GM12892 (cell line): Measurements from ENCODE around the gene LMF1.

ENCODE experiments used
- DNase-seq: peaks from one replicate; pipeline ENCODE4 v3.0.0; 2011; ENCODE audit not compliant: insufficient read length
- FAIRE-seq: peaks from 2 replicates; lab custom pipeline; 2011; peaks lifted over from hg19 to GRCh38; lab: Jason Lieb, UNC
- POLR2A ChIP-seq: IDR thresholded peaks from 2 replicates; pipeline ENCODE4 v1.6.1; 2011; ENCODE audit warnings: low read depth, low read length, control low read depth
- POLR2AphosphoS5 ChIP-seq: IDR thresholded peaks from 2 replicates; pipeline ENCODE4 v1.6.1; 2011; ENCODE audit warnings: low read depth, low read length, control low read depth
- TAF1 ChIP-seq: IDR thresholded peaks from 2 replicates; pipeline ENCODE4 v1.6.1; 2011; ENCODE audit warnings: low read depth, mild to moderate bottlenecking, control low read depth, low read length, borderline replicate concordance

LMF1 gene

DNA sequence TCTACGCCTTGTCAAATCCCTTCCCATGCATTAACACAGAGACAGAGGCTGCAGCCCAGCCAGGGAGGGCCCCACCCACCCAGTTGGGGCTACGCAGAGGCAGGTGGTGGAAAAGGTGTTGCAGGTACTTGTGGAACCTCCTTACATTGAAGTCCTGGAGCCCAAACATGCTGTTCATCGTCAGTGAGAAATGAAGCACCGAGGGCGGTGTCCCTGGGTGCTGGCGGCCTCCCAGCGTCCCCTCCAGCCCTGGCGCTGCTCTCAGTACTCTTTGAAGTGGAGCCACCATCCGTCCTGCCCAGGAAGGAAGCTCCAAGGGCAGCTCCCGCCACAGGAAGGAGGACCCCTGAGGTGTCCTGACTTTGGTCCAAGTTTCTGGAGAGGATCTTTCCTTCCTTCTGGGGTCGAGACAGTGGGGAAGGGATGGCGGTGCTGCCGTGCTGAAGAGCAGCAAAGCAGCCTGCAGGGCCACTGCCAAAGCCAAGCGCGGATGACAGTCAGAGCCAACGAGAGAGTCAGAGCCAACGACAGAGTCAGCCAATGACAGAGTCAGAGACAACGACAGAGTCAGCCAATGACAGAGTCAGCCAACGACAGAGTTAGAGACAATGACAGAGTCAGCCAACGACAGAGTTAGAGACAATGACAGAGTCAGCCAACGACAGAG lies 23.4 kb downstream of the LMF1 start:
- TF ChIP-seq TAF1 (no peak), POLR2A (no peak)
- FAIRE-seq, result no peak
- no peak for DNase-seq

DNA sequence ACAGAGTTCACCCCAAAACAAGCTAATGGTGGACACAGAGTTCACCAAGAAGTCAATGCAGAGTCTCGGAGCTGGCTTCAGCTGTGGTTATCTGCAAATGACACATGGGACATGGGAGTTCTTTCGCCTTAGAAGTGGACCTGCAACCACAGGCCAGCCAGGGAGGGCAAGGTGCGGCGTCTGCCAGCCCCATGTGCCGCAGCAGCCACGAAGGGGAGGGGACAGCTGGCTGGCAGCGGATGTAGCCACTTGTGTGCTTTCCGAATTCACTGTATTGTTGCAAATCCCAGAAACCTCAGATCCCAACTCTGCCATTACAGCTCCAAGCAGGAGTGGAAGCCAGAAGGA lies 24.8 kb downstream of the LMF1 start:
- no peak for DNase-seq
- no peak for TF ChIP-seq POLR2AphosphoS5
- TF ChIP-seq POLR2A, result no peak
- no peak for TF ChIP-seq TAF1
- FAIRE-seq, result no peak

- no peak for DNase-seq
- FAIRE-seq, result no peak
Observed at GRCh38 chr16:945271-946047, 25.3 kb downstream of the LMF1 start.

GRCh38 chr16:943971-944370 lies 26.8 kb downstream of the LMF1 start:
- FAIRE-seq, result no peak
- TF ChIP-seq TAF1 (no peak), POLR2A (no peak), POLR2AphosphoS5 (no peak)
- no peak for DNase-seq

More at GRCh38 chr16:945271-946047, 25.3 kb downstream of the LMF1 start:
- TF ChIP-seq POLR2AphosphoS5 (no peak), TAF1 (no peak), POLR2A (no peak)

DNA sequence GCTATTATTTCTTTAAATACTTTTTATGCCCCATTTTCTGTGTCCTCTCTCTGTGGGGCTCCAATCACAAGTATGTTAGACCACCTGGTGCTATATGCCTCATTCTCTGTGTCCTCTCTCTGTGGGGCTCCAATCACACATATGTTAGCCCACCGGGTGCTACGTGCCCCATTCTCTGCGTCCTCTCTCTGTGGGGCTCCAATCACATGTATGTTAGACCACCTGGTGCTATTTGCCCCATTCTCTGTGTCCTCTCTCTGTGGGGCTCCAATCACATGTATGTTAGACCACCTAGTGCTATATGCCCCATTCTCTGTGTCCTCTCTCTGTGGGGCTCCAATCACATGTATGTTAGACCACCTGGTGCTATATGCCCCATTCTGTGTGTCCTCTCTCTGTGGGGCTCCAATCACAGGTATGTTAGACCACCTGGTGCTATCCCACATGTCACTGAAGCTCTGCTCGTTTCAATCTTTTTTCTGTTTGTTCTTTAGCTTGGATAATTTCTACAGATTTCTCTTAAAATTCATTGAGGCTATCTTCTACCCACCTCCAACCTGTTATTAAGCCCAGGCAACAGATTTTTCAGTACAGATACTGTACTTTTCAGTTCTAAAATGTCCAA lies 28.2 kb downstream of the LMF1 start:
- no peak for DNase-seq
- TF ChIP-seq TAF1, result no peak
- no peak for TF ChIP-seq POLR2AphosphoS5
- TF ChIP-seq POLR2A, result no peak
- no peak for FAIRE-seq

DNA sequence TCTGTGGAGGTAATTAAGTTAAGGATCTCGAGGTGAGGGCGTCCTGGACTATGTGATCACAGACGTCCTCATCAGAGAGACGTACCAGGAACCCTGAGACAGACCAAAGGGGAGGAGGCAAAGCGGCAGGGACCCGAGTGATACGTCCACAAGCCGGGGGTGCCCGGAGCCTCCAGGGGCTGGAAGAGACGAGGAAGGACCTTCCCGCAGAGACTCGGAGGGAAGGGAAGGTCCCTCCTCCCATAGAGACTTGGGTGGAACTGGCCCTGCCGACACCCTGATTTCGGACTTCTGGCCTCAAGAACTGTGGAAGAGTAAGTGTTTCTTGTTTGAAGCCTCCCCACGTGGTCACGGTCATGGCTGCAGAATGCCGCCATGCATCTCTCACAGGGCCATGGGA lies 30.8 kb downstream of the LMF1 start:
- FAIRE-seq (no peak), DNase-seq (no peak)
- TF ChIP-seq TAF1 (no peak), POLR2AphosphoS5 (no peak), POLR2A (no peak)

- DNase-seq, result no peak
- no peak for FAIRE-seq
- TF ChIP-seq TAF1 (no peak), POLR2A (no peak), POLR2AphosphoS5 (no peak)
Observed at GRCh38 chr16:939311-939710, 31.5 kb downstream of the LMF1 start.

GRCh38 chr16:938752-939151 lies 32.0 kb downstream of the LMF1 start:
- DNase-seq, result no peak
- TF ChIP-seq POLR2AphosphoS5 (no peak), TAF1 (no peak), POLR2A (no peak)
- no peak for FAIRE-seq

DNA sequence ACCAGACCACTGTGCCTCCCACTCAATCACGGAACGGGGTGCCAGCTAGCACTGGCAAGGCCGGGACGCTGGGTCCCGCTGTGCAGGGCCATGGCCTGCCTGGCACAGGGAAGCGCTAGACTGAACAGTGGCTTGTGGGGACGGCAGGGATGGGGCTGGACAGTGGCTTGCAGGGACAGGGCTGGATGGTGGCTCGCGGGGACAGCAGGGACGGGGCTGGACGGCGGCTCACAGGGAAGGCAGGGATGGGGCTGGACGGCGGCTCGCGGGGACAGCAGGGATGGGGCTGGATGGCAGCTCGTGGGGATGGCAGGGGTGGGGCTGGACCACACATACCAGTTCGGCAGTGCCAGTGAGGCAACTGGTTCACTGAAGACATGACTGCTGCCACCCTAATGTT lies 32.6 kb downstream of the LMF1 start:
- no peak for DNase-seq
- FAIRE-seq, result no peak
- TF ChIP-seq TAF1 (no peak), POLR2A (no peak), POLR2AphosphoS5 (no peak)

- DNase-seq (no peak), FAIRE-seq (no peak)
- TF ChIP-seq POLR2AphosphoS5 (no peak), POLR2A (no peak), TAF1 (no peak)
Observed at GRCh38 chr16:937723-938122, 33.1 kb downstream of the LMF1 start.

GRCh38 chr16:937311-937710 lies 33.5 kb downstream of the LMF1 start:
- no peak for DNase-seq
- FAIRE-seq, result no peak
- TF ChIP-seq POLR2AphosphoS5 (no peak), TAF1 (no peak), POLR2A (no peak)
